ENCODE measurements around the gene GLYATL1B.
"Not testable (repeated sequence)": the region's sequence is repeated elsewhere in the genome, so short reads cannot be mapped to it uniquely, and the experiment has no call there.

GLYATL1B gene

DNA sequence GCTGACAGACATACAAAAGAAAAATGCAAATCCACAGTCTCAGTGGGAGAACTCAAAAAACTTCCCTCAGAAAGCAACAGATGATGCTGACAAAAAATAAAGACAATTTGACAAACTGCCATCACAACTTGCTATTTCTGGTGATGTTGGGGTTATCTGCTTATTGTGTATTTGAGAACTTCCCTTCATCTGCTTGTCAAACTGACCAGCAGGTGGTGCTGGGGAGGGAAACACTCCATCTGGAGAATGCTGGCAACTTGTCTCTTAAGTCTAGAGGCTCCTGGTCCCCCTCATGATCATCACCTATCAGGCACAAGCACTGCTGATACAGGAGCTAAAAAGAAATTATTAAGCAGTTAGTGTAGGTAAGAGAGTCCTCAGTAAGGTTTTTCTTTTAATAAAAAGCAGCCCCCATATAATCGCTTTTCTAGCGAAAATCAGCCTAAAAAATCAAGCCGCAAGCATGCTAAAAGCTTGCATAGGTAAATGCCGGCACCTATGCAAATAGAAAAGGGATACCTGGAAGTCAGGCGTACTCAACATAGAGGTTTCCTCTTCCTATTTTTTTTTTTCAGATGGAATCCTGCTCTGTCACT is 11.1 kb downstream of the GLYATL1B start:
- no peak for DNase-seq

DNA sequence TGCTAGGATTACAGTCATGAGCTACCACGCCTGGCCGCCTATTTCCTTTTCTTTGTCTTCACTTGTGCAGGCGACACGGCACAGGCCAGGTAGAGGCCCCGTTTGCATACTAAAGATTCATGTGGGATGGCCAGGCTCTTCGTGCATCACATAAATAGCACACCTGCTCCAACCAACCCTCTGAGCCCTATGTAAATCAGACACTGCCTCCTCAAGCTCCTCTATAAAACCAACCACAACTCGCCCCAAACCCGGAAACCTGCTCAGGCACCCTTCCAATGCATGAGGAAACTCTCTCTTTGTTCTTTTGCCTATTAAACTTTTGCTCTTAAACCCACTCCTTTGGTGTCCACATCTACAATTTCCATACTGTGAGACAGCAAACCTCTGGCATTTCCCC is 11.8 kb downstream of the GLYATL1B start:
- not testable (repeated sequence) for DNase-seq

DNA sequence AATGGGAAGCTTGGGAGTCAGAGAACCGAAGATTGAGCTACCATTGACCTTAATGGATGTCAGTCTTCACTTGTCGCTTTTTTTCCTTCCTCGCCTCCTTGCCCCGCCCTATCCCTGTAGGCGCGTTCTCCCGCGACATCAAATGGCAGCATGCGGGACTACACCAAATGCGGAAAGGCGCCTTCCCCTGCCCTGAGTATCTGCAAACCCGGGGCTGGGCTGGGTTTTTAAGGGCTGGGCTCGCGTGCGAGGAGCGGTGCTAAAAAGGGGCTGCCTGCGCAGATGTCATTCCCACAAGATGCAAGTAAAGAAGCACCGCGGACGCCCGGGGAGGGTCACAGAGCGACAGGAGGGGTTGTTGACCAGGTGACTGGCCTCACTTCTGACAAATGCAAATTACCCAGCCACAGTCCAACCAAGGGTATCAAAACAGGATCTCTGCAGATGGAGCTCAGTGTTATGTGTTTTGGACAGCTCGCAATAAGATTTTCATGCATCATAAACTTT is 16.2 kb downstream of the GLYATL1B start:
- no peak for DNase-seq

GRCh38 chr11:59106363-59107336 is 20.5 kb downstream of the GLYATL1B start, which contains the start of gene FAM111B:
TSS of gene FAM111B (plus strand) at chr11:59107237. CDS start at chr11:59109626, 2,389 bp downstream.
- peak; percentile 97 for DNase-seq

- DNase-seq = not testable (repeated sequence)
Measured at GRCh38 chr11:59107721-59108120, 21.6 kb downstream of the GLYATL1B start.

DNA sequence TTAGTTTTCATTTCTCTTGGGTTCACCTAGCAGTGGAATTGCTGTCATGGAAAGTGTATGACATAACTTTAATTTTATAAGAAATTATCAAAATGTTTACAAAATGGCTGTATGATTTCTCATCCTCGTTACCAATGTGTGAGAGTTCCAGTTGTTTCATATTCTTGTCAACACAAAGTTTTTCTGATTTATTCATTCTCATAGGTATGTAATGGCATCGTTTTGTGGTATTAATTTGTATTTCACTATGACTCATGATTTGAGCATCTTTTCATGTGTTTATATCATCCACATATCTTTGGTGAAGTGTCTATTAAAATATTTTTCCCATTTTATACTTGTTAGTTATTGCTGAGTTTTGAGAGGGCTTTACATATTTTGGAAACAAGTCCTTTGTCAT is 26.4 kb downstream of the GLYATL1B start:
- DNase-seq = no peak

DNA sequence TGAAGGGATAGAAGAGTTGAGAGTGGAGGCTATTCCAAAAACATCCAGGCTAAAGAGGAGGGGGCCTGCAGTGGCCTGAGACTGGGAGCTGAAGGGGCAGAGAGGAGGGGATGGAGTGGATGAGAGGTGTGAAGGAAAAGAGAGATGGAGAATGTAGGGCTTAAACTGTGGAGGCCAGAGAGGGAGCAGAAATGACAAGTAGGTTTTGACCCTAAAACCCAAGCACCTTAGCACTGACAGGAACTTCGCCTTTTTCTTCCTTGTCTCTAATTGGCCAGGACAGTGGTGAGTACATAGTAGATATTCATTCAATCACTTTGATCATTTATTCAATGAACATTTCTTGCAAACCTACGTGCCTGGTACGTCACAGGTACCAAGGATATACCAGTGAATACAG is 28.2 kb downstream of the GLYATL1B start:
- no peak for DNase-seq

DNA sequence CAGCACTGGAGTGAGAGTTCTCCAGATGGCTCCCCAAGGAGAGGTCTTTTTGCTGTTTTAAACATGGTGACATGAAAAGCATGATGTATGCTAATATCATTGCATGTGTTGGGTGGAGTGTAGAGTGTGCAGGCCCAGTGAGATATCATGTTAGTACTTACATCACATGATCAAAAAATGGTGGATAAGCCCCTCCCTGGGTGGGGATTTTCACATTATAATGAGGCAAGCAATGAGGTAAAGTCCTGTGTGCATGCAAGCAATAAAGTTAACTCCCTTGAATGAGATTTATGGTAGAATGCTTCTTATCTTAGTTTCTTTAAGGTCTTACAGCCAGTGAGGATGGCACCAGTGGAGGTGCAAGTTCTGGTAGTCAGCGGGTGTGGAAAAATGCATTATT is 29.4 kb downstream of the GLYATL1B start:
- no peak for DNase-seq

DNA sequence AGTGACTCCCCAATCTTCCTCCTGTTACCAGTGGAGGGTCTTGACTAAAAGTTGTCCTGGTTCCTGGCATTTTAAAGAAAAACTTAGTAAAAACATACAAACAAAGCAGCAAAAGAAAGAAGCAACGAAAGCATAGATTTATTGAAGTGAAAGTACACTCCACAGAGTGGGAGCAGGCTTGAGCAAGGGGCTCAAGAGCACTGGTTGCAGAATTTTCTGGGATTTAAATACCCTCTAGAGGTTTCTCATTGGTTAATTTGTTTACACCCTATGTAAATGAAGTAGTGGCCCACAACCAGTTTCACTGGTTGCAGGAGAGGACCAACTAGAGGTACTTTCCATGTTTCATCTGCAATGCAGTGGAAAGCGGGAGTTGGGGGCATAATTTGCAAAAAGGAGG is 31.7 kb downstream of the GLYATL1B start:
- no peak for DNase-seq

GRCh38 chr11:59119826-59120225 is 33.7 kb downstream of the GLYATL1B start:
- DNase-seq = no peak

DNA sequence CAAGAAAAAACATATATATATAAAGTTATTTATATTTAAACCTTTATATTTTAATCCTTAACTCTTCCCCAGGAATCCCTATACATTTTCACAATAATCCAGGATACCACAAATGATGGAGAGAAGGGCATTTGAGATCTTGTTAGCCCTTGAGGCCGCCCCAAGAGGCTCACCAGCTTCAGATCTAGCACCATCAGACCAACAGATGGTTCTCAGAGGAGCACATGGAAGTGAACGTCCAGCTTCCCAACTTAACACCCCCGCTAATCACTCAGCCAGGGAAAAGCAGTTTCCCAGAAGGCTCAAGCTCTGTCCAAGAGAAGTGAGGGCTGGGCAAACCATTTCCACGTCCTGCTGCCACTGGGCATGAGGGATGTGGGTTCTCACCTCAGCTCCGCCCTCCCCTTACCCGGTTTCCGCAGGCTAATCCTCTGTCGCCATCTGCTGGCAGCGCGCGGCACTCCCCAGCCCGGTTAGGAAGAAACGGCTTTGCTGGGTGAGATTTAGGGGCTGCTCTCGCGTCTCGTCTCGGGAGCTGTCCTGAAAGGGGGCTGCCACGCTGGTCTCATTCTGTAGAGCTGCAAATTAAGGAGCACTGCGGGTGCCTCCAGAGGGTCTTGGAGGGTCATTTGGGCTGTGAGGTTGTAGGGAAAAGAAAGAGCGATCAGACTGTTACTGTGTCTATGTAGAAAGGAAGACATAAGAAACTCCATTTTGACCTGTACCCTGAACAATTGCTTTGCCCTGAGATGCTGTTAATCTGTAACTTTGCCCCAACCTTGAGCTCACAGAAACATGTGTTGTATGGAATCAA is 49.7 kb downstream of the GLYATL1B start:
- no peak for DNase-seq

DNA sequence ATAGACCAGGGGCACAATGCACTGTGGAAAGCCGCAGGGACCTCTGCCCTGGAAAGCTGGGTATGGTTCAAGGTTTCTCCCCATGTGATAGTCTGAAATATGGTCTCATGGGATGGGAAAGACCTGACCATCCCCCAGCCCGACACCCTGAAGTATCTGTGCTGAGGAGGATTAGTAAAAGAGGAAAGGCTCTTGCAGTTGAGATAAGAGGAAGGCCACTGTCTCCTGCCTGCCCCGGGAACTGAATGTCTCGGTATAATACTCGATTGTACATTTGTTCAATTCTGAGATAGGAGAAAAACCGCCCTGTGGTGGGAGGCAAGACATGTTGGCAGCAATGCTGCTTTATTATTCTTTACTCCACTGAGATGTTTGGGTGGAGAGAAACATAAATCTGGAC is 50.4 kb downstream of the GLYATL1B start:
- DNase-seq = not testable (repeated sequence)

DNA sequence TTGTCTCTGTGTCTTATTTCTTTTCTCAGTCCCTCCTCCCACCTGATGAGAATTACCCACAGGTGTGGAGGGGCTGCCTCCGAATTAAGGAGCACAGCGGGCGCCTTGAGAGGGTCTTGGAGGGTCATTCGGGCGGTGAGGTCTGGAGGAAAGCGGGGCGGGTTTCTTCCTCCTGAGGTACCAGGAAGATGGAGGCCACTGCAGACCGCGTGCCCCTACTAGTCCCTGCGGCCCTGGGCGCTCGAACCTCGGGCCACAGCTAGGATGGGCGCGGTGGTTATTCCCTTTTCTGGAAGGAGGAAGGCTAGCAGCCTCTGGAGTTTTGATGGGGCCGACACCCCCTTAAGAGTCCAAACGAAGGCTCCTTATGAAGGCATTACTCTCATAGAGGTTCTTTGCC is 51.1 kb downstream of the GLYATL1B start:
- no peak for DNase-seq

GRCh38 chr11:59138643-59139042 is 52.5 kb downstream of the GLYATL1B start:
- no peak for DNase-seq

DNA sequence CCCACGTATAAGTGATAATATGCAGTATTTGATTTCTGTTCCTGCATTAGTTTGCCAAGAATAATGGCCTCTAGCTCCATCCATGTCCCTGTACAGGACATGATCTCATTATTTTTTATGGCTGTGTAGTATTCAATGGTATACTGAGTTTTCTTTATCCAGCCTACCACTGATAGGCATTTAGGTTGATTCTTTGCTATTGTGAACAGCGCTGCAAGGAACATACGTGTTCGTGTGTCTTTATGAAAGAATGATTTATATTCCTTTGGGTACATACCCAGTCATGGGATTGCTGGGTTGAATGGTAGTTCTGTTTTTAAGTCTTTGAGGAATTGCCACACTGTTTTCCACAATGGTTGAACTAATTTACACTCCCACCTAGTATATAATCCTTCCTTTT is 55.1 kb downstream of the GLYATL1B start:
- DNase-seq = no peak

- no peak for DNase-seq
Measured at GRCh38 chr11:59141673-59142460, 55.8 kb downstream of the GLYATL1B start.

DNA sequence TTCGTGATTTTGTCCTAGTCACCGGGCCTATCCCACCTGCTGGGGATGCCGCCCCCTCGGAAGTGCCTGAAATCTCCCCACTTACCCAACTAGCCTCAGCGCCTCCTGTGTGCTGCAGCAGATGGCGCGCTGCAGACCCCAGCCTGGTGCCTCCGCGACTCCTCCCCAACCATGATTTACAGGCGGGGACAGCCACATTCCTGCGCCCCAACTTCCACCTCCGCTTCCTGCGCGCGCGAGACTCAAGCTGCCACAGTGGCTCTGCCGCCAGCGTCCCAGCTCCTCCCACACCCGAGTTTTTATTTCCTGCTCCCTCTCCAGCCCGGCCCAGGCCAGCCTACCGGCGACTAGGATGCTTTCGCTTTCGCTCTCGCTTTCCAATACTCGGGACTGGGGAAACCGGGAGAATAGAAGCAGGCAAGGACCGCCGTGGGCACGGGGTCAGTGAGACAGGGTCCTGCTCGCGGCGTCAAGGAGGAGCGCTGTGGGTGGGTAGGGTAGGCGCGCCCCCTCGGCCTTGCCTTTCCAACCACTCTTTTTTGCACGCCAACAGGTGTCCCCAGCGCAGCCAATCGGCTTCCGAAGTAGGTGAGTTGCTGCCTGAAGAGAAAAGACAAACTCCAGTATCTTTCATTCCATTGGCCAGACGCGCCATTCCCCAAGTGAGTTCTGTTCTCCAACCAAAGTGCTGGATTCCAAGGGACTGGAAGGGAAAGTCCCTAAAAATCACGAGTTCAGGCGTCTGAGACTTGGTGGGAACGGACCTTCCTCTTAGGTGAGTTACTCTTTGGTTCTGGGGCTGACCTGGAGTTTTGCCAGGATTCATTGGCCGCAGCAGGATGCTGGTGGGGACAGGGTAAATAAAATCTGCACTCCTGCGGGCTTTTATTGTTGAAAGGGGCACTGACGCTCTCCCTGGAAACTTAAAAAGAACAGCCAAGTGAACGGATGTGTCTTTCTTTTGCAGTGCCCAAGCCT is 56.7 kb downstream of the GLYATL1B start, which contains the start of gene FAM111A:
Gene FAM111A (plus strand): TSS at position 327 of the 978 bp plus-strand sequence. CDS start 6,017 bp downstream, outside the sequence.
- peak; percentile 82 for DNase-seq

- DNase-seq = no peak
Measured at GRCh38 chr11:59144096-59144495, 58.0 kb downstream of the GLYATL1B start.

Measured in NCI-H1436 (cell line).